PFSK-1 (cell line): Measurements from ENCODE around the gene ASB8.

Experiments used
- POLR2AphosphoS5 ChIP-seq: IDR thresholded peaks from 2 replicates; pipeline ENCODE4 v1.6.1; 2012; ENCODE audit warnings: low read depth, mild to moderate bottlenecking, control low read depth, low read length, moderate library complexity
- REST ChIP-seq, 2 experiments: IDR thresholded peaks; 2 replicates each; pipeline versions ENCODE4 v1.6.1 to v1.8.0; 2011 to 2012; ENCODE audit warnings: low read depth in 2 of 2, low read length in 2 of 2, control low read depth in 1 of 2, inconsistent platforms in 1 of 2, mild to moderate bottlenecking in 1 of 2, moderate library complexity in 1 of 2; ENCODE audit not compliant: insufficient read depth in 1 of 2
- SIN3A ChIP-seq: IDR thresholded peaks from 2 replicates; pipeline ENCODE4 v1.6.1; 2012; ENCODE audit warnings: mild to moderate bottlenecking, low read length, moderate library complexity, borderline replicate concordance; ENCODE audit not compliant: insufficient read depth
- TAF1 ChIP-seq: IDR thresholded peaks from 2 replicates; pipeline ENCODE4 v1.6.1; 2012; ENCODE audit warnings: low read length, control low read depth, borderline replicate concordance; ENCODE audit not compliant: insufficient read depth

GRCh38 chr12:48142818-48143674, 14.3 kb downstream of the ASB8 start:
- TF ChIP-seq TAF1 (no peak), POLR2AphosphoS5 (no peak), SIN3A (no peak), REST (IDR thresholded peaks at IDR 0.05; ENCODE audit: insufficient read depth in 1 of 2, low read depth in 2 of 2, low read length in 2 of 2) (no peak)
